Stimulated activated CD8-positive, alpha-beta memory T cell treated with anti-CD3 and anti-CD28 coated beads, Interleukin-15, amount 100 ng/mL, for 48 hours (primary cell): ENCODE results near the gene CFAP299.

Experiments
- DNase-seq, 2 donors: peaks; one replicate each; pipeline ENCODE4 v3.0.0-alpha.2; 2020; ENCODE audit warnings: low read depth in 2 of 2

The CFAP299 gene

DNA sequence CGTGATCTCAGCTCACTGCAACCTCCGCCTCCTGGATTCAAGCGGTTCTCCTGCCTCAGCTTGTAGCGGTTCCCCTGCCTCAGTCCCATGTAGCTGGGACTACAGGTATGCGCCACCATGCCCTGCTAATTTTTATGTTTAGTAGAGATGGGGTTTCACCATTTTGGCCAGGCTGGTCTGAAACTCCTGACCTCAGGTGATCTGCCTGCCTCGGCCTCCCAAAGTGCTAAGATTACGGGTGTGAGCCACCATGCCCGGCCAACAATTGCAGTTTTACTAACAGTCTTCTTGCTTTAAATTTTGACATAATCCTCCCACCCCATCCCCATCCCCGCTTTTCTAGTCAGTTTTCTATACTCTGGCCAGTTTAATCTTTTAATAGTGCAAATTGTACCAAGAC is 112.0 kb downstream of the CFAP299 start:
- DNase-seq, result no peak

DNA sequence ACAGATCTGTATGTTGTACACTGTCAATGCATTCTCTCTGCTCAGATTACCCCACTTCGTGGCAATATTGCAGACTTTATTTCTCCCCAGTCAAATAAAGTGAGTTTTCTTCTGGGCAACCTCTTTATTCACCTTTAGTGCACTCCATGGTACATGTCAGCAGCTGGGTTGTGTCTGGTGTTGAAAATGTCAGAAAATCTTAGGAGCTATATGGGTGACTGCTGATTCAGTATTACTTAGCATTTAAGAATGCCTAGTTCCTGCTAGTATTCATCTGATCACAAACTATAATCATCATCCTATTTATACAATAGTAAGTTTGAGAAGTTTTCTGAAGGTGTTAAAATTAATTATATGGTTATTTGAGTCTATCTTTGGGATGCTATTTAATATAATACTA is 112.5 kb downstream of the CFAP299 start:
- no peak for DNase-seq

DNA sequence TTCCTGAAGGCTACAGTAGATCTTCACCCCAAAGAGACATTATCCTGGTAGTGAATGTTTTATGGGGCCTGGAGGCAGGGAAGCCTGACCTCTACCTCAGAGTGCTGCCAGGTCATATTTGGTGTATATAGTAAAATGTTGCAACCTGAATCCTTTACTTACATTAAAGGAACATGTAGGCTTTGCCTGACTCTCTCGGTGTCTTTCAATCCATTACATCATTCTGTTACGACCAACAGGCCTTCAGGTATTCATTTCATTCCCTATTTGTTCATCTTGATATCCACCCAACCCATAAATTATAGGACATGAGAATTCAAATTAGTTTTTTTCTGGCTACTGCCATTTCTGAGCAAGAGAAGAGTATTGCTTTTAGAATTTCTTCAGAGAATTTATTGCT is 116.5 kb downstream of the CFAP299 start:
- DNase-seq, result no peak

DNA sequence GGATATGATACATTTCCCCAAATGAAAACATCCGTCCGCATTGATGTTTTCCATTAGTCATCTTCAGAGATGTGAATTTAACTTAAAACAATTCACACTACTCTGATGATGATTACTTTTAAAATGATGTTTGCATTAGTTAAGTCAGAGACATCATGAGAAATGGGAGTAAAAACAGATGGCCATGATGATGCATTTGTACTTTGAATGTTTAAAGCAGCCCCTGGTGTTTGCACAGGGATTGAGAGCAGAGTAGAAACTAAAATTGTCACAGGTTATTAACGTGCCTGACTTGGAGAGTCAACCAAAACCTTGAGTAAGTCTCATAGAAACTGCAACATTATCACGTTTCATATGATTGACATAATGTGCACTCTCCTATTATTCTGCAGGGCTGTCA is 117.2 kb downstream of the CFAP299 start:
- no peak for DNase-seq

DNA sequence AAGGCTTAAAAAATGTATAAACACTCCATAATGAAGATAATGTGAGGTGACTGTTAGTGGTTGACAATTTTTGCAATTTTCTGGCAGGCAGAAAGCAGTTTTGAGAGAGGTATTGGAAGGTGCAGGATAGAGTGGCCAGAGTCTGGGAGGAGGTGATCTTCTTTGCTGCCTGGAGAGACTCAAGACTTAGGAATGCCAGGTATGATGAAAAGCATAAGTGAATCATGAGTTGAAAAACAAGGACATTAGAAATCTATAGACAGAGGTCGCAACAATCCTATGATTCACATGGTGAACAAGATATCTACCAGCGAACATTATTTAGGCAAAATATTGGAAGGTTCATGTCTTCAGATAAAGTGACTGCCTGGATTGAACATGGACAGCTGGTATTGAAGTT is 118.5 kb downstream of the CFAP299 start:
- no peak for DNase-seq

DNA sequence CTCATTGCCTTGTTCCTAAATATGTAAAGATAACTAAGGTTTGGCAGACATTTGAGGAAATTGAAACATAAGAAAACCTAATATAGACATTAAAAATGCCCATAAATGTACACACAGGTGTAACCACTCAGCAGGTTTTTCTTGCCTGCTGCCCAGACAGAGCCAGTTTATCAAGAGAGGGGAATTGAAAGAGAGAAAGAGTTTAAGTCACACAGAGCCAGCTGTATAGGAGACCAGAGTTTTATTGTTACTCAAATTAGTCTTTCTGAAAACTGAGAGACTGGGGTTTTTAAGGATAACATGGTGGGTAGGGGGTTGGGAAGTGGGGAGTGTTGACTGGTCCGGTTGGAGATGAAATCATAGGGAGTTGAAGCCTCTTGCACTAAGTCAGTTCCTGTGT is 119.0 kb downstream of the CFAP299 start:
- no peak for DNase-seq

DNA sequence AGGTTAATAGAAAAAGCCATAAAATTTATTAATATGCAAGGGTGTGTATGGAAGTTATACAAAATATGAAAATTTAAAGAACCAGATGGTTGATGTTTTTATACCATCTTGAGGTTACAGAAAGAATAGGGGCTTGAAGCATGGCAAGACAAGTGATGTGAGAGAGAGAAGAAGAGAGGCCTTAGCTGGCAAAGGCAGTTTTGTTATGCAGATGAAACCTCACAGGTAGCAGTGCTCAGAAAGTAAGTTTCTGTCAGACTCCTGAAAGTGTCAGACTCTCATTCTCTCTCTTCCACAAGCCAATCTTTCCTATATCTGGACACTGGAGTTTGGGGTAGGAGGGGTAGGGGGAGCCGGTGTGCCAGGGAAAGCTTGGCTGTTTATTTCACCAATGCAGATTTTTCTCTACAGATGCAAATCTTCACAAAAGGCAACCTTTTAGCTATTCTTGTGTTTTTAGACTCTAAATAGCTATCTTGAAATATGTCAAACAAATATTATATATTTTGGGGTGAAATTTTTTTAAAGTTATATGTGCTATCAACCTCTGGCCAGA is 124.5 kb downstream of the CFAP299 start:
- no peak for DNase-seq

DNA sequence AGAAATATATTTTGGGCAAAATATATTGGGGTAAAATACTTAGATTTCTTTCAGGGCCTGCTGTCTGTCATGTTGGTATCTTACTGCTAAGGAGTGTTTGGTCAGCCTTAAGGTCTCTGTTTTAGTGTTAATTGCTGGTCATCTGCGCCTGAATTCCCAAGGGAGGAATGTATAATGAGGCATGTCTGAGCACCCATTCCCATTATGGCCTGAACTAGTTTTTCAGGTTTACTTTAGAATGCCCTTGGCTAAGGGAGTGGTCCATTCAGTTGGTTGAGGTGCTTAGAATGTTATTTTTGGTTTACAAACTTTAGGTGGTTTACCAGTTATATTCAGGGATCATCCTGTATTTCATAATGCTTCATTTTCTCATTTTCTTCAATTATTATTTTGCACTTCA is 125.9 kb downstream of the CFAP299 start:
- no peak for DNase-seq

DNA sequence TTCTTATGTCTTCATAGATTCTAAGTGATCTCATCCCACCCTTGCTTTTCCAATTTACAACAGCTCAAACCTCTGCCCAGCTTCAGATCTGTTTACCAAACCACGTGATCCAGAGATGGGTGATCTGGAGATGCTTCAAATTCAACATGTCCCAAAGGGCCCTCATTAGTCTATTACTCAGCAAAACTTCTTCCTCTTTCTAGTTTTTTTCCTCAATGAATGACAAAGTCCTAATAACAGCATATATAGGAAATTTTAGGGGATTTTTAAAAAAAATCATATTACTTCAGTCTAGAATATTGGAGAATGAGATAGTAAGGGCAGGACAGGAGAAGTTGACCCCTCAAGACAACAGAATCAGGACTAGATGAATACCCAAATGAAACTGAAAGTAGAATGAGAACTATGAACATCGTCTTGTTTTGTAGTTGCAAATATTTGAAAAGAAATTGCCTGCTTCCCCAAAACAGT is 127.1 kb downstream of the CFAP299 start:
- DNase-seq, result no peak

DNA sequence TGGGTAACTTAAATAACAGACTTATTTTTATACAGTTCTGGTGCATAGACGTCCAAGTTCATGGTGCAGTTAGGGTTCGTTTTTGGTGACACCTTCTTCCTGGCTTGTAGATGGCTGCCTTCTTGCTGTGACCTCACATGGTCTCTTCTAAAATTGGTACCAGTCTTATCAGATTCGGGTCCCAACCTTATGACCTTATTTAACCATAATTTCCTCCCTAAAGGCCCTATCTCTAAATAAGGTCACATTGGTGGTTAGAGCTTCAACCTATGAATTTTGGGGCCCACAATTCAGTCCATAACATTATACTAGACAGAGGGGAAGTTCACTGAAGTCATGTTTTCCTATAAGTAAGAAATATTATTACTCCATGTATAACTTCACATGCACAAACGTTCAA is 128.0 kb downstream of the CFAP299 start:
- no peak for DNase-seq

DNA sequence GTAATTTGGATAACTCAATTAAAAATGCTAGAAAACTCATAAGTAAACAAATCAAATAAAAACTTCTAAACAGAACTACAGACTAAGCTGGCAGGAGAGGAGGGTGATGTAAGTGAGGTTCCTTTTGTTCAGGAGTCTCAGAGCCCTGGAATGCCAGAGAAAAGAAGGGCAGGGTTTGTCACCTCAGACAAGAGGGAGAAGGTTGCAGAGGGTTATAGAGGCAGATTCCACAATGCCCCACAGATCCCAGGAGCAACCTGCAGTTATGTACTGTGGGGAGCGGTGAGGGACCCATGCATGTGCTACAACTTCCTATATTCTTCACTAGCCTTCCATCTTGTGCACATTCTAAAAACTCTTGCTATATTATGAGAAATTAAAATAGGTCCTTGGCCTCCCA is 129.7 kb downstream of the CFAP299 start:
- no peak for DNase-seq

DNA sequence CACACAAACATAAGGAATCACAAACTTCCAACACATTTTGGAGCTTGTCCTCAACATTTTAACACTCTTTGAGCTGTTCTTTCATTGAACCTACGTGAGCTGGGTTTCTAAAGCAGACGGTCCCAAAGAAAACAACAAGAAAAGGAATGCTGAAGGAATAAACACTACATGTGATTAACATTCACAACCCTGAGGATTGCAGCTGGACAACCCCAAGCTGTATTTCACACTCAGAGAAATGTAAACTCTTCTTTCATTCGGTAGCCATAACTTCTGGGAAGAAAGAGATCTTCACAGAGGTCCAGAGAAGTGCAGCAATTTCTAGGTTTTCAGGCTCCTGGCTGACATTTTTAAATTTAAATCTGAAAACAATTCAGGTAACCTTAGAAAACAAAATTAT is 130.2 kb downstream of the CFAP299 start:
- DNase-seq, result no peak

DNA sequence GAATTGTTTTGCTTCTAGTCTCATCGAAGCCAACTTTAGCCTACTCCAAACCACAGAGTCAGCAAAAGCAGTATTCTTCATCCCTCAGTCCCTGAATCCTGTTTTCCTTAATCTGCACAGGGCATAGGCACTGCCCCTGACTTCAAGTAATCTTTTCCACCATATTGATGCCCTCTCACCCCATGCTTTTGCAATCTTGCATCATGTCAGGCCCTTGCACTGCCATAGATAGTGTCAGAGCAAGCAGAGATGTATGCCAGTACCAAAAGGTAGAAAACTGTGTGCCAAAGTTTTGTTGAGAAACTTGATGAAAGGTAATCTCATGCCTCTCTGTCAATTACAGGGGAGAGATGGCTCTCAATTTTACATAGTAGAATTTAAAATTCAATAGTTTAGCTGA is 131.1 kb downstream of the CFAP299 start:
- no peak for DNase-seq

DNA sequence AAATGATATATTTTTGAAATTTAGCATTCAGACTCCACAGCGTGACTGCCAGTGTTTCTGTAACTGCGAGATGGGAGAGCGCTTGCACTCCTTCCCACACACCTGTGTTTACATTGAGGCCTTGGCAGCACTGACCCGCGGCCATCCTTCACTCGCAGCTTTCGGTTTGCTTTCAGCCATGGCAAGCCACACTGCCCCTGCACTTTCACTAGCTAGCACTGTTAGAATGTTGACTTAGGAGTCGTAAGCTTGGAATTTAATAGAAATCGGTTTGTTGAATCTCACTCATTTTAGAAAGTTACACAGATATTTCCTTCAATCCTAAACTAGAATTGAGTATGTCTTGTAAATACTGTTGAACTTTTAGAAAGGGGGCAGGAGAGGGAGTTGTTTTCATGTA is 136.2 kb downstream of the CFAP299 start:
- no peak for DNase-seq

DNA sequence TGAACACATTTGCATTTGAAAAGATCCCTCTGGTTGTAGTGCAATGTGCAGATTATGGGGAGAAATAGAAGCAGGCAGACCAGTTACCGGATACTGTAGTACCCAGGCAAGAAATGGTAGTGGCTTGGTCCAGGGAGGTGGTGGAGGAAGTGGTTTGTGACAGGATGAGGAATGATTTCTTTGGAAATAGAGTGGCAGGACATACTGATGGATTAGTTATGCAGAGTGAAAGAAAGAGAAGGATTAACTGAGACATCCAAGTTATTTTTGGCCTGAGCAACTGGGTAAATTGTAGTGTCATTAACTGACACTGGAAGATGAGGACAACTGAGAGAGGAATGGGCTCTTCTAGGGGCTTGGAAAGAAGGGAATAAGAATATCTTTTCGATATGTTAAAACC is 139.7 kb downstream of the CFAP299 start:
- no peak for DNase-seq

DNA sequence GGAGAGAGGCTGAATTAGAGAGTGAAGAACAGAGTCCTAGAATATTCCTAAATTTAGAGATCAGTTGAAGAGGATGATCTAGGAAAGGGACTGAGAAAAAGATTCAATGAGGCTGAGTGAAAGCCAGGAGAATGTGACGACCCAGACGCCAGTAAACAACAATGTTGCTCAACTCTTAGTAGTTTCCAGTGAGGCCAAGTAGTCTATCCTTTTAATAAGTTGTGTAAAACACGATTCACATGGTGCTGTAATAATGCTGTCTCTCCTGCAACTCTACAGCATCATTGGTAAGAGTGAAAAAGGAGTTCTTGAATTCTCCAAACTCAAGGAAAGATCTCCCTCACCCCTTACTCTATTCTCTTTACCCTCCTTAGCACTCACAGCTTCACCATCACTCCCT is 140.3 kb downstream of the CFAP299 start:
- DNase-seq, result no peak

DNA sequence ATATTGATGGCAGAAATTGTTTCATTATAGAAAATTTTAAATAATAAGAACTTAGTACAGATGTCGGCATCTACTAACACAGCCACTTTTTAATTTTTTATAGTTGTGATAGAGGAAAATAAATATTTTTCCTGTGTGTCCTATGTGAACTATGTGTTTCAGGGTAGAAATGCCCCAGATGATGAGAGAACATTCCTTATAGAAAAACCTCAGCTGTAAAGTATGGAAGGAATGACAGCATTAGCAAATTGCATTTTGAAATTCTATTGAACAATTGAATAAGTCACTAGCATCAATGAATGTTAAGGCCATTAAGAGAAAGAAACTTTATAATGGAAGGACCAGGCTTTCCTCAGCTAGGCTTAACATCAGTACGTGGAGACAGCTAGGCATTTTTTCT is 149.2 kb downstream of the CFAP299 start:
- DNase-seq, result no peak

DNA sequence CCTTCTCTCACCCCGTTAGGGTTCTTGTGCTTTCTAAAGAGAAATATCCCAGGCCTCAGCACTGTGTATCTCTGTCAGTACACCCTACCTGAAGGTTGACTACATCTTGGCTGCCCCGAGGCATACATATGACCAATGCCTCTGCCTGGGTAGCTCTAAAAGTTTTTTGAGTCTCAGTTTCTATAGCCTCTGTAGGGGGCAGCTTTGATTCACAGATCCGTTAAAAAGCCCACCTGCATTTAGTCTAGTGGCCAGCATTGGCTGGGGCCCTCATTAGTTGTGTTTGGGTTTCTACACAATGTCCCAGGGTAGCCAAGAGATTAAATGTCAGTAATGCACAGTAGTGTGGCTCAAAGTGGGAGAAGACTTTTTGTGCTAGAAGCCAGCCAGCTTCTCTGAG is 151.1 kb downstream of the CFAP299 start:
- no peak for DNase-seq

DNA sequence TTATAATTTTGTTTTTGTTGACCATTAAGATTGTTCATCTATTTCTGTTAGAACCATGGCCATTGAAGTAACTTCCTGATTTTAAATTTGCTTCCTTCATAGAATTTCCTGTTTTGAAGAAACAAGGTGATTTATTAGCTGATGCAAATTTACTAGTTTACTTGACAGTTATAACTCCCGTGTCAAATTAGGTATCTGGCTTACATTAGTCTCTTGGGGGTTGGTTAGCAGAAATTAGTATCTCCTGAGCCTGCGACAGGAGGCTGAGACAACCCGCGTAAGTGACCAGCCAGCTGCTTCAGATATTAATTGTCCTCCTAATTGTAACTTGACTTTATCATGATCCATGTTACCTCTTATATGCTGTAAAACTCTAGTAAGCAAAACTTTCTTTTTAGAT is 154.3 kb downstream of the CFAP299 start:
- DNase-seq, result no peak

DNA sequence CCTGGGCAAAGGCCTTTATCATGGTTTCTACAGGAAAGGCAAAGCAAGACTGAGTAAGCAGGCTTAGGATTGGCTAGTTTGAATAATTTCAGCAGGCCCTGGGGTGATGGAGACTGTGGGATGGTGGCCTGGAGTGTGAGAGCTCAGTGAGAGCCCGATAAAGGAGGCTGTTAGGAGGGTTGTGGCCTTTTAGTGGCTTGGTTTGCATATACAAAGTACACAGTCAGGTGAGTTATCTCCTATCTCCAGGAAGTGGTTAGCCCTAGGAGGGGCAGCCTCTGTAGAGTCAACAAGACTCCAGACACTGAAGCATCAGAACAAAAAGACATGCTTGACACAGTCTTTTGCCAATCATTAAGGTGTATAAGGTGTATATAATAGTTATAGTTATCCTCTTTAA is 157.2 kb downstream of the CFAP299 start:
- peak in 1 of 2 donors; percentile 2 for DNase-seq

DNA sequence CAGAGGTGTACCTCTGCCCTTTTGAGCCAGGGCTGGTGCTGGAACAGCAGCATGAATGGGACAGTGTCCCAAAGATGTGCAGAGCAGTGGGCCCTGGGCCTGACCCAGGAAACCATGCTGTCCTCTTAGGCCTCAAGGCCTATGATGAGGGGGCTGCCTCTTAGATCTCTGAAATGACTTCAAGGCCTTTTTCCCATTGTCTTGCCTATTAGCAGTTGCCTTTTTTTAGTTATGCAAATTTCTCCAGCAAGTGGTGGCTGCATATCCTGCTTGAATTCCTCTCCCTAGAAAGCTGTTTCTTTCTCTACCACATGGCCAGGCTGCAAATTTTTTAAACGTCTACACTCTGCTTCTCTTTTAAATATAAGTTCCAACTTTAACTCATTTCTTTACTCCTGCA is 160.3 kb downstream of the CFAP299 start:
- DNase-seq, result no peak

DNA sequence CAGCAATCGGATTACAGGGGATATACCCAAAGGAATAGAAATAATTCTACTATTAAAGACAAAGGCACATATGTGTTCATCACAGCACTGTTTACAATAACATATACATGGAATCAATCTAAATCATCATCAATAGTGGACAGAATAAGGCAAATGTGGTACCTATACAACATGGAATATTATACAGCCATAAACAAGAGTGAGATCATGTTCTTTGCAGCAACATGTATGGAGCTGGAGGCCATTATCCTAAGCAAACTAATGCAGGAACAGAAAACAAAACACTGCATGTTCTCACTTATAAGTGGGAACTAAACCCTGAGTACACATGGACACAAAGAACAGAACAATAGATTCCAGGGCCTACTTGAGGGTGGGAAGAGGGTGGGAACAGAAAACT is 163.2 kb downstream of the CFAP299 start:
- no peak for DNase-seq

DNA sequence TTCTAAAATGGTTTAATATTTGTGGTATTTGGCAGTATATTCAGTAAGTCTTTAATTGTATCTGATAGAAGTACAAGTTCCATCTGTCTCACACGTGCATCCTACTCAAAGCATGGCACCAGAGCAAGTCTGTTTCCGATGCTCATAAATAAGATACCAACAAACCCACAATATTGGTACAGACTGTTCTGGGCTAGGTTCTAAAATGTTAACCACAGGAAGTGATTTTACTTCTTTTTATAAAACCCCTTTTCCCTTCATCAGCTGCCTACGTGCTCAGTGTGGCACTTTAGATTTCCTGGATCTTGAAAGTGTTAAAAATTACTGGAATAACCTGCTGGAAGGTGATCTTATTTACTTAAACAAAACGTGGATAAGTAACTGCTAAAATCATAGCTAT is 165.1 kb downstream of the CFAP299 start:
- DNase-seq, result no peak

DNA sequence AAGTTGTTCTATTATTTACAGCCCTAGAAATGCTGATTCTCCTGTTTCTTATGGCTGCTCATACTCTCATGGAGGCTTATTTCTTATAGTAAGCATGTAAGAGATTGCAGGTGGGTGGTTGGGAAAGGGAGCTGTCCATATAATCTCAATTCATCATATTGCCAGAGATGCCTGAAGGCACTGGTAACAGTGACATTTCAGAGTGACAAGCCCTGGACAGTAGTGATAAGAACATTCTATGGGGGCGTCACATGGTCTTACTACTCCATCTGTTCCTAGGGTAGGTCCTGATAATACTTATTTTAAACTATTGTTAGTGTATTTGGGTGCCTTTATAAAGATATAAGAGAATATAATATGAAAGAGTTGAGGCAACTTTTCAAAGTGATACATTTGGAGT is 171.5 kb downstream of the CFAP299 start:
- DNase-seq, result no peak

DNA sequence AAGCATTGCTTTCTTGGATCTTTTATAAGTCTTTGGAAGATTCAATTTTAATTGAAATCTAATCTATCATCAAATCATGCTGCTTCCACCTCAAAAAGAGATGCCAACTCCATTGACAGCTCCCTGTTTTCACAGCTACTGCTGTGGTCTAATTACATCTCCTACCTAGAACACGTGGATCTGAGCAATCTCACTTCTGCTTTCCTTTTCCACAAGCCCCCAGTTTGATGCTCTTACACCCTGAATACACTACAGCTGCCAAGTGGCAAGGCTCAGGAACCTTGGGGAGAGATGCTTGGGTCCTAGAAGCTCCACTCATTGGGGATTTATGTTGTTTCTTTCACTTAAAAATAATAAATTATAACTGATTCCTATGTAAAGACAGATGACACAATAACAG is 172.0 kb downstream of the CFAP299 start:
- DNase-seq, result no peak
